HepG2 (cell line): ENCODE measurements around the gene AUTS2. TPM values are rescaled to one million over a fixed set of nuclear protein-coding genes. Genes with fewer than 3 reads are reported as not detected.

Experiments
- AHDC1 ChIP-seq: sonication (generic); formaldehyde crosslinking; IDR thresholded peaks from 2 replicates; pipeline ENCODE4 v1.5.1; 2020; ENCODE audit warnings: mild to moderate bottlenecking, missing genetic modification reagents, borderline replicate concordance
- DPF2 ChIP-seq: sonication (generic); formaldehyde crosslinking; IDR thresholded peaks from 2 replicates; pipeline ENCODE4 v1.4.0; 2020; ENCODE audit warnings: mild to moderate bottlenecking, low read depth, missing genetic modification reagents, borderline replicate concordance
- FOXA3 ChIP-seq: IDR thresholded peaks from 2 replicates; pipeline ENCODE4 v1.6.1; 2016; ENCODE audit warnings: missing genetic modification reagents, missing compliant biosample characterization
- GFI1 ChIP-seq: sonication (generic); formaldehyde crosslinking; IDR thresholded peaks from 2 replicates; pipeline ENCODE4 v1.5.0; 2020; ENCODE audit warnings: missing genetic modification reagents, mild to moderate bottlenecking, borderline replicate concordance
- HDAC6 ChIP-seq: fragments of 200-600 bp; sonication (generic); IDR thresholded peaks from 2 replicates; pipeline ENCODE4 v1.7.0; 2017; ENCODE audit warnings: mild to moderate bottlenecking, antibody characterized with exemption, low read length, low read depth
- HMGXB4 ChIP-seq, 2 experiments: sonication (generic) in 1 of 2; formaldehyde crosslinking in 1 of 2; IDR thresholded peaks; 2 replicates each; pipeline versions ENCODE4 v1.4.0 to v1.6.1; 2018 to 2020; ENCODE audit warnings: missing genetic modification reagents in 2 of 2, borderline replicate concordance in 1 of 2, low read depth in 1 of 2, mild to moderate bottlenecking in 1 of 2, missing biosample characterization in 1 of 2
- MIXL1 ChIP-seq: IDR thresholded peaks from 2 replicates; pipeline ENCODE4 v1.6.1; 2016
- PRMT3 ChIP-seq: sonication (generic); formaldehyde crosslinking; IDR thresholded peaks from 2 replicates; pipeline ENCODE4 v1.8.1; 2022; ENCODE audit warnings: low read depth, mild to moderate bottlenecking, moderate library complexity, missing genetic modification reagents, borderline replicate concordance
- SALL1 ChIP-seq: sonication (generic); formaldehyde crosslinking; IDR thresholded peaks from 2 replicates; pipeline ENCODE4 v1.8.0; 2022; ENCODE audit warnings: mild to moderate bottlenecking, missing genetic modification reagents
- SNAI1 ChIP-seq: sonication (generic); formaldehyde crosslinking; IDR thresholded peaks from 2 replicates; pipeline ENCODE4 v1.5.0; 2020; ENCODE audit warnings: mild to moderate bottlenecking, missing genetic modification reagents, borderline replicate concordance
- SYNCRIP ChIP-seq: fragments of 200-400 bp; formaldehyde crosslinking; IDR thresholded peaks from 2 replicates; pipeline ENCODE4 v1.6.1; 2018; ENCODE audit warnings: mild to moderate bottlenecking, low read depth, low read length; ENCODE audit not compliant: insufficient read depth
- THAP11 ChIP-seq: IDR thresholded peaks from 2 replicates; pipeline ENCODE4 v1.6.1; 2016; ENCODE audit warnings: missing biosample characterization, missing genetic modification reagents
- TRIM22 ChIP-seq: fragments of 450-650 bp; IDR thresholded peaks from 2 replicates; pipeline ENCODE4 v1.6.1; 2017
- ZGPAT ChIP-seq: IDR thresholded peaks from 2 replicates; pipeline ENCODE4 v1.6.1; 2016; ENCODE audit warnings: mild to moderate bottlenecking
- ZNF160 ChIP-seq: sonication (generic); formaldehyde crosslinking; IDR thresholded peaks from 2 replicates; pipeline ENCODE4 v1.8.0; 2022; ENCODE audit warnings: mild to moderate bottlenecking, inconsistent platforms, missing genetic modification reagents
- ZNF331 ChIP-seq: sonication (generic); formaldehyde crosslinking; IDR thresholded peaks from 2 replicates; pipeline ENCODE4 v1.4.0; 2020; ENCODE audit warnings: missing genetic modification reagents
- ZNF678 ChIP-seq: sonication (generic); formaldehyde crosslinking; IDR thresholded peaks from 2 replicates; pipeline ENCODE4 v1.4.0; 2020; ENCODE audit warnings: mild to moderate bottlenecking, missing genetic modification reagents
- ZNF816 ChIP-seq: sonication (generic); formaldehyde crosslinking; IDR thresholded peaks from 2 replicates; pipeline ENCODE4 v1.8.0; 2022; ENCODE audit warnings: missing genetic modification reagents, mild to moderate bottlenecking, borderline replicate concordance
- ZNF839 ChIP-seq: sonication (generic); formaldehyde crosslinking; IDR thresholded peaks from 2 replicates; pipeline ENCODE4 v1.4.0; 2020; ENCODE audit warnings: missing genetic modification reagents, mild to moderate bottlenecking, borderline replicate concordance
- polyA plus RNA-seq, 8 experiments: library from polyadenylated mRNA; depleted of rRNA in 3 of 8; stranded (reverse) in 7 of 8; unstranded in 1 of 8; fragments of >200 nt; fragmentation: Illumina TruSeq in 4 of 8; extraction: Trizol in 4 of 8; gene quantifications; 2 replicates each; pipeline versions ENCODE4 v1.2.1 to v1.2.3, GENCODE V29; 2011 to 2016; ENCODE audit warnings: low read depth in 4 of 8, missing spikeins in 1 of 8, mixed read lengths in 1 of 8; ENCODE audit not compliant: insufficient read depth in 1 of 8
- total RNA-seq, 5 experiments: library from RNA; depleted of rRNA; stranded (reverse); fragments of >200 nt; fragmentation: Illumina TruSeq; extraction: Trizol; gene quantifications; 2 replicates each; pipeline ENCODE4 v1.2.3, GENCODE V29; 2016; ENCODE audit warnings: low read depth in 1 of 5

AUTS2 gene
- total and polyA plus RNA-seq, 2 of the 13 experiments (the other 11 are each of a cell fraction or from before 2014, with no cell fraction given) = 0.38 TPM; not detected in 1

- TF ChIP-seq THAP11 (0 out of 2 replicates have a peak, but pooled peaks have one; percentile 24), MIXL1 (CRISPR knock-in tag) (peak; percentile 71; the same call in 1 of the 2 replicates), SYNCRIP (no peak), ZNF678 (no peak), HMGXB4 (CRISPR knock-in tag; IDR thresholded peaks at IDR 0.05; ENCODE audit: borderline replicate concordance in 1 of 2, low read depth in 1 of 2) (no peak), AHDC1 (CRISPR knock-in tag) (peak; percentile 77; the same call in 1 of the 2 replicates), ZNF160 (CRISPR knock-in tag) (no peak), SALL1 (CRISPR knock-in tag) (peak; percentile 34), TRIM22 (no peak), ZNF839 (no peak), DPF2 (CRISPR knock-in tag) (peak; percentile 54; the same call in 1 of the 2 replicates), GFI1 (CRISPR knock-in tag) (0 out of 2 replicates have a peak, but pooled peaks have one; percentile 22), FOXA3 (CRISPR knock-in tag) (peak; percentile 94), ZNF816 (CRISPR knock-in tag) (no peak), ZNF331 (CRISPR knock-in tag) (peak; percentile 35; the same call in 1 of the 2 replicates), PRMT3 (CRISPR knock-in tag) (no peak), SNAI1 (CRISPR knock-in tag) (no peak), HDAC6 (no peak), ZGPAT (CRISPR knock-in tag) (peak; percentile 31; the same call in 1 of the 2 replicates)
Observed at GRCh38 chr7:70571403-70571934, 973.2 kb downstream of the AUTS2 start (continued).
